ENCODE data around the gene ERVFRD-1. TPM values are rescaled to one million over a fixed set of nuclear protein-coding genes. Genes with fewer than 3 reads are reported as not detected.

ERVFRD-1 gene
- total and polyA plus RNA-seq, 2 donors (not counting 3 experiments of a cell fraction or from before 2014, with no cell fraction given), result not detected

- no peak overlapping the region for H3K4me3 ChIP-seq (replicated peaks in 1 of 3; ENCODE audit: insufficient read depth in 1 of 3, low read depth in 1 of 3, low read length in 3 of 3)
- intact Hi-C loops (cut with micrococcal nuclease) (no loop called here), dilution Hi-C loops (cut with MboI; ENCODE audit: extremely low pct_ligation_motif_present, low sequenced_read_pairs) (no loop called here)
- ChIA-PET POLR2A (interaction anchor here (0.6 kb wide), 1 partner anchor 437 kb away, joined by 4 read pairs; no protein-coding TSS in a partner anchor), CTCF (interaction anchor here (0.9 to 1.0 kb wide), 2 partner anchors 15 to 16 kb away, joined by 3 to 4 read pairs; partner anchors contain the start of gene SMIM13)
- H3K27ac ChIP-seq (ENCODE audit: insufficient read depth, low read depth, low read length), result no peak overlapping the region
- no peaks in the 10 kb centered on the region for H3K9me3 ChIP-seq (replicated peaks; ENCODE audit: control insufficient read depth, insufficient read depth, low read length)
- H3K4me2 ChIP-seq (ENCODE audit: insufficient read depth, low read length), result no peak overlapping the region
- FAIRE-seq (no peak), DNase-seq (ENCODE audit: low read depth, low spot score) (no peak)
- peaks cover 12% of the 10 kb centered on the region for H3K4me1 ChIP-seq (ENCODE audit: control insufficient read depth, extremely low read depth, insufficient read depth, low read length)
- H3K9ac ChIP-seq (replicated peaks; ENCODE audit: extremely low read depth, insufficient read depth, low read length), result no peak overlapping the region
- H4K20me1 ChIP-seq (replicated peaks; ENCODE audit: control insufficient read depth, extremely low read depth, insufficient read depth, low read length), result no peaks in the 10 kb centered on the region
- no peak overlapping the region for H2AFZ ChIP-seq (ENCODE audit: low read depth, low read length)
- TF ChIP-seq POLR2A (IDR thresholded peaks at IDR 0.05; ENCODE audit: low read depth, low read length) (no peak), POLR2AphosphoS5 (IDR thresholded peaks at IDR 0.05; ENCODE audit: insufficient read depth, low read depth, low read length) (no peak)
- H3K27me3 ChIP-seq (ENCODE audit: control insufficient read depth in 2 of 2, insufficient read depth in 2 of 2, low read length in 2 of 2), result no peaks in the 10 kb centered on the region
- BruUV-seq (replicated peaks), result no TSS peak
- H3K9me1 ChIP-seq (replicated peaks; ENCODE audit: control insufficient read depth, extremely low read depth, insufficient read depth, low read length), result no peaks in the 10 kb centered on the region
- H3K36me3 ChIP-seq (ENCODE audit: control insufficient read depth in 2 of 2, extremely low read depth in 1 of 2, insufficient read depth in 2 of 2, low read length in 2 of 2), result no peaks in the 10 kb centered on the region
- peaks cover 78% of the 10 kb centered on the region for H3K79me2 ChIP-seq (ENCODE audit: control insufficient read depth, insufficient read depth, low read length)
These were observed 2.8 kb downstream of the ERVFRD-1 start for GRCh38 chr6:11108726-11109125.

GRCh38 chr6:11103065-11103464 is 8.5 kb downstream of the ERVFRD-1 start:
- dilution Hi-C loops (cut with MboI; ENCODE audit: extremely low pct_ligation_motif_present, low sequenced_read_pairs), result no loop called here
- peaks cover 9% of the 10 kb centered on the region for H4K20me1 ChIP-seq (replicated peaks; ENCODE audit: control insufficient read depth, extremely low read depth, insufficient read depth, low read length)
- TF ChIP-seq FOS (IDR thresholded peaks at IDR 0.05; ENCODE audit: borderline replicate concordance, insufficient read depth, low read length) (no peak), EZH2 (IDR thresholded peaks at IDR 0.05; ENCODE audit: borderline replicate concordance, low read depth, low read length, severe bottlenecking) (no peak), MAX (IDR thresholded peaks at IDR 0.05; ENCODE audit: insufficient read depth, insufficient read length) (no peak), JUN (IDR thresholded peaks at IDR 0.05; ENCODE audit: borderline replicate concordance, insufficient read depth, insufficient read length, low read depth) (no peak), CTCF (IDR thresholded peaks at IDR 0.05; ENCODE audit: extremely low read depth in 1 of 2, insufficient read depth in 1 of 2, low read depth in 1 of 2, low read length in 2 of 2) (no peak), POLR2AphosphoS5 (IDR thresholded peaks at IDR 0.05; ENCODE audit: insufficient read depth, low read depth, low read length) (no peak)

More at GRCh38 chr6:11103065-11103464, 8.5 kb downstream of the ERVFRD-1 start:
- Histone ChIP-seq H3K36me3 (ENCODE audit: control insufficient read depth in 2 of 2, extremely low read depth in 1 of 2, insufficient read depth in 2 of 2, low read length in 2 of 2) (no peaks in the 10 kb centered on the region), H3K9ac (replicated peaks; ENCODE audit: extremely low read depth, insufficient read depth, low read length) (no peak overlapping the region), H3K27me3 (ENCODE audit: control insufficient read depth in 2 of 2, insufficient read depth in 2 of 2, low read length in 2 of 2) (no peaks in the 10 kb centered on the region), H3K9me1 (replicated peaks; ENCODE audit: control insufficient read depth, extremely low read depth, insufficient read depth, low read length) (no peaks in the 10 kb centered on the region), H3K4me1 (ENCODE audit: control insufficient read depth, extremely low read depth, insufficient read depth, low read length) (no peaks in the 10 kb centered on the region), H3K4me3 (replicated peaks in 1 of 3; ENCODE audit: insufficient read depth in 1 of 3, low read depth in 1 of 3, low read length in 3 of 3) (no peak overlapping the region), H3K4me2 (ENCODE audit: insufficient read depth, low read length) (no peak overlapping the region), H3K9me3 (replicated peaks; ENCODE audit: control insufficient read depth, insufficient read depth, low read length) (no peaks in the 10 kb centered on the region), H3K79me2 (ENCODE audit: control insufficient read depth, insufficient read depth, low read length) (peaks cover 94% of the 10 kb centered on the region), H2AFZ (ENCODE audit: low read depth, low read length) (no peak overlapping the region), H3K27ac (ENCODE audit: insufficient read depth, low read depth, low read length) (no peak overlapping the region)
- no TSS peak for BruUV-seq (replicated peaks)
- intact Hi-C loops (cut with micrococcal nuclease), result no loop called here
- DNase-seq (ENCODE audit: low read depth, low spot score) (no peak), FAIRE-seq (no peak)
- ChIA-PET CTCF (no interaction called here), POLR2A (no interaction called here)
